HPDE6-E6E7 (cell line): Measurements from ENCODE around the gene BICC1.

Source experiments
- DNase-seq: peaks from one replicate; pipeline ENCODE4 v3.0.0; 2011; ENCODE audit warnings: missing footprints; ENCODE audit errors: extremely low spot score

The BICC1 gene

DNA sequence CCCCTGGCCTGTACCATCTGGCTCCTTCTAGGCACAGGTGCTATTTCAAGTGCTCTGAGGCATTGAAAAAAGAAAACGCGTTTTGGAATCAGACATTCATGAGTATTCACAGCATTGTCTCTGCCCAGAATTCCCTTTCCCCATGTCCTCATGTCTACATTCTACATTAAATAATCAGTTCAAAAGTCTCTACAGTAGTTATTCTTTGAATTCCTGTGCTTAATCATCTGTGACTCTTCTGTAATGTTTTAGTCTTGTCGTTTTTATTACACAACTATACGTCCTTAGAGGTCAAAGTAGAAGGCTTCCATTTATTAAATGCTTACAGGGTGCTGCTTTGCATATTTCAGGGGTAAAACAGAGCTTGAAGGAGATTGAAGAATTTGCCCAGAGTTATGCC is 95.7 kb downstream of the BICC1 start:
- DNase-seq, result no peak

DNA sequence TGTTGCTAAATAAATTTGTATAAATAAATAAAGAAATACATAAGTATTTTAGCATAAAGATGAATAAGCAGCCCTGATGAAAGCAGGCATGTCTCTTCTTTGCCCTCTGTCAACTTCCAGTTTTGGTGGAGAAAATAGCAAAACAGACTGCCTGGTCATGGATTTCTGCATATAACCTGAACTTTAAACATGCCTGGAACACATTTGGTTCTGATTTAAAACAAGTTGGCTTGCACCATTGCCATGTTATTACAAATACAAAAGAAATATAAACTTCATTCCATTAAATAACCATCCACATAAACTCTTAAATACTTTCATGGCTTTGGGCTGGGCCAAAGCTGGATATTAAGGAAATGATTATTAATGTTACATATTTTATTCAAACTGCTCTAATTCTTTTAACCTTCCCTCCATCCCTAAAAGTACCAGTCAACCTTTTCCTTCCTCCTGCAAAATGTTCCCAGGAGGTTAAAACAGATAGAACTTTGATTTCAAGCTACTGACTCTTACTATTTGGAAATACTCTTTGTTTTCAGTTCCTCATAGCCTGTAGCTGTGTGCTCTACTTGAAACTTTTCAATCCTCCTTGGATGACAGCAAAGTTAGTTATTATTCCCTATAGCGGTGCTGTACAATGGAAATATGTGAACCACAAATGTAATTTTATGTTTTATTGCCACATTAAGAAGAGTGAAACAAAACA is 96.3 kb downstream of the BICC1 start:
- no peak for DNase-seq

DNA sequence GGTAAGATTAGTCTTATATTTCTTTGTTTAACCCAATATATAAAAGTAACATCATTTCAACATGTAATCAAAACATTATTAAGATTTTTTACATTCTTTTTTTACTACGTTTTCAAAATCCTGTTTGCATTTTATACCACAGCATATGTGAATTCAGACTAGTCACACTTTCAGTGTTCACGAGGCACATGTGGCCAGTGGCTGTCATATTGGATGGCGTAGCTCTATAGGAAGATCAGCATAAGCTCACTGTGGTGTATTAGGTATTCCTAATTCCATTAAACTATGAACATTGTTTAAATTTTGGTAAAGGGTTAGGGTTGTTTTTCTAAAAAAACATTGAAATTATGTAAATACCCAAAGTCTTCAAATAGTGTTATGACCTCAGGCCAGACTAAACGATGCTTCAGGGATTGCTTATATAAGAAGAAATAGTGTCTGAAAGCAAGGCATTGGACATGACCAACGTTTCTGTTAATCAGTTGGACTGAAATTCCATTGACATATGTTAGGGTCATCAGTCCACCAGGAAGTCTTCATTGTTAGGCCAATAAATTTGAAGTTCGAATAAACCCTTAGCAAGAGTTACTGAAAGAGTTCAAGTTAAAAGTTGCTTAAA is 97.0 kb downstream of the BICC1 start:
- no peak for DNase-seq

DNA sequence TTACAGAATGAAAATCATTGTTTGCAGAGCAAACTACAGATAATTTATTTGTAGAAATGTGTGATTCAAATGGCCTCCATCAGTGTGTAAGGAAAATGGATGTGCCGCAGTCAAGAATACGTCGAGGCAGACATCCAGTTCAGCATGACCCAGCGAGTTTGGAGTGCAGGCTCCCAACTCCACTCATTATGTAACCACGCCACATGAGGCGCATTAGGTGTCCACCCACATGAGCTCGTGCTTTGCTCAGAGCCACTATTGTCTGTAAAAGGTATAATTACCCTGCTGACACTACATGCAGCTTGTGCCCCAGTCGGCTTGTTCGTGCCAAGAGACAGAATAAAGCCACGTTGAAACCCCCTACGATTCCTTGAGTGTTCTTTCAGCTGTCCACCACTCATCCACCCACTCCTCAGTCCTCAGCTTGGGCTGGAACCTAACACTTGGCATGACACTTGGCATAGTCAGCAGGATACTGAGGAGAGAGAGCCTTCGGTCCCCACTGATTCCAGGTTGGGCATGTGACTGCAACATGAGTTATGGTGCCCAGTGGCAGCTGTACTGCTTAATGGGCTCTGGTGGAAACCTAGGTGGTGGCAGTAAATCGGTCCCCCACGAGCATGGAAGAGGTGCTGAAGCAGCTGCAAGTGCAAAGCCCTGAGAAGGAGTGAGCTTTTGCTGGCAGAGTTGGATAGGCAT is 102.7 kb downstream of the BICC1 start:
- DNase-seq, result no peak

DNA sequence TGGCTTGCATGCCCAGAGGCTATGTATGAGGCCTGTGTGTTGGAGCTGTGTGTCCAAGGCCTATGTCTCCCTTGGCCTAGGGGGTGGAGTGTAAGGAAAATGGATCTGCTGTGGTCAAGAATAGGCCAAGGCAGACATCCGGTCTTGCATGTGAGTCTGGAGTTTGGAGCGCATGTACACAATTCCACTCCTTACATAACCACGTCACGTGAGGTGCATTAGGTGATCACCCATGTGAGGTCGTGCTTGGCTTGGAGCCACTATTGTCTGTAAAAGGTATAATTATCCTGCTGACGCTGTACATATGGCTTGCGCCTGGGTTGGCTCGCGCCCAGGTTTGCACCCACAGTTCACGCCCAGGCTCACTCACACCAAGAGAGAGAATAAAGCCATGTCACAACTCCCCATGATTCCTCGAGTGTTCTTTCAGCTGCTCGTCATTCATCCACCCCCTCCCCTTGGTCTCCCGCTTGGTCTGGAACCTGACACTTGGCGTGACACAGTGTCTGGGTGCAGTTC is 105.5 kb downstream of the BICC1 start:
- no peak for DNase-seq

DNA sequence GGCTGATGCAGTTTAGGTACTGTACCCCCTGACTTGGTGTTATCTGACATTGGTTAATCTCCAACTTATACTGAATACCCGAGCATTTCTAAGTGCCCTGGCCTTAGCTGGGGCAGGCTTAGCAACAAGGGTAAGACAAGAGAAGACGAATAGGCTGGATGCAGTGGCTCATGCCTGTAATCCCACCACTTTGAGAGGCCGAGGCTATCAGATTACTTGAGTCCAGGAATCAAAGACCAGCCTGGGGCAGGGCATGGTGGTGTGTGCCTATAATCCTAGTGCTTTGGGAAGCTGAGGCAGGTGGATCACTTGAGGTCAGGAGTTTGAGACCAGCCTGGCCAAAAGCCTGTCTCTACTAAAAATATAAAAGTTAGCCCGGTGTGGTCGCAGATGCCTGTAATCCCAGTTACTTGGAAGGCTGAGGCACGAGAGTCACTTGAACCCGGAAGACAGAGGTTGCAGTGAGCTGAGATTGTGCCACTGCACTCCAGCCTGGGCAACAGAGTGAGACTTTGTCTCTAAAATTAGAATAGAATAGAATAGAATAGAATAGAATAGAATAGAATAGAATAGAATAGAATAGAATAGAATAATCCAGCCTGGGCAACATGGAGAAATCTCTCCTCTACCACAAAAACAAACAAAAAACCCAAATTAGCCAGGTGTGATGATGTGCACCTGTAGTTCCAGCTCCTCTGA is 108.9 kb downstream of the BICC1 start:
- DNase-seq, result no peak

DNA sequence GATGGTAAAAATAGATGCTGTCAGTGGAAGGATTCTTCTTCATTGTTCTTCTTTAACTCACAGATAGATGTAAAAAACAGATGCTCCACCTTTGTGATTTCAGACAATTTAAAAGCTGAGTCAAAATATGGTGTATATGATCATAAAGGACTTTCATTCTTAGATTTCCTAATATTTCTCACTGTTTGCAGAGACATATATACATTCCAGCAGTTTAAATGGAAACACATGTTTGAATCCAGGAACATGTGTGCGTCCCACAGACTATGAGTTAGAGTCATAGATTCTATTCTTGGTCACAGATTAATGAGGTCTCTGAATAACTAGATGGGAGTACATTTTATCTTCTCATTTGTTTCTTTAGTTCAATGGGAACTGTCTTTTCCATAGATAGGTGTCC is 109.6 kb downstream of the BICC1 start:
- DNase-seq, result no peak

DNA sequence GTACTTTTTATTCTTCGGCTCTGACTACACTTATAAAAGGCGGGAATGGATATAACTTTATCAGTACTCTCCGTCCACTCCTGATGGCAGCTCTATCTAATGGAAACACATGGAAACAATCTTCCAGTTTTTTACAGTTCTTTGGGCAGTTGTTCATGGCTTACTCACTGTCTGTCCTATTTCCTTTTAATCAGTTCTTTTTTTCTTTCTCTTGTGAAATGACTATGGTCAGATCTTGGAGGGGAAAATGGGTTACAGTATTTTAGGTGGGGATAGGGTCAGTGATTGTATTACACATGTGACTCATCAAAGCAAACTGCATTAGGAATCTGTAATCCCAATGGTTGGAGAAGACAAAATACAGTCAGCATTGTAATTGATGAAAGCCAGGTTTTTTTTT is 112.4 kb downstream of the BICC1 start:
- DNase-seq, result no peak

DNA sequence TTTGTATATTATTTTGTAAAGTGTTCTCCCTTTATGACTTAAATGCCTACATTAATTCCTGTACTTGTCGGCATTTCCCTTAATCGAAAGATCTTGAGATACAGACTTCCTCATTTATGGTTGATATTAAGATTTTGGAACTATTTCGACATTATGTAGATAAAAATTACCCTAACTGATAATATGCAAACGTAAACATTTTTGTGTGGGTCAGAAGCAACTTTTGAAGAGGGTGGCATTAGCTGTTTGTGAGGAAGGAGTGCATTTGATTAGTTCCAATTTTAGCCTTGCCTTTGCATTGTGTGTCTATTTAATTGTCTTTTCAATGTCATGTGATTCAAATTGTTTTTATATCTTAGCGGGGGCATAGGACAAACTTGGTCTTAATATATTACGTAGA is 114.7 kb downstream of the BICC1 start:
- no peak for DNase-seq

DNA sequence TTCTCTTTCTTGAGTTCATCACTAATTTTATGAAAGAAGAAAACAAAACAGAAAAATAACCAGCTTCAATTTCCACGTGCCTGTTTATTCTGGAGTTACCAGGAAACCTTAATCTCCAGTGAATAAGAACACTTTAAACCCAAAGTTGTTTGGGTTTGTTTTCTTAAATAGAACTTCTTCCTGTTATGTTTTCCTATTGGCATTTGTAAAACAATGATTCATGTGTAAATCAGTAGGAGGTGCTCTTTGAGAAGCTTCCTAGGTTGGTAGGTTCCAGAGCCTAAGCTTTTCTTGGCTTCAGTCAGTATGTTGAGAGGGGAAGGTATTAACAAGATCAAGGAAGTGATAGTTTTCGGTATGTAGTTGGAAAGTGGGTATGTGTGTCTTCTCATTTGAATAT is 119.0 kb downstream of the BICC1 start:
- DNase-seq, result no peak

DNA sequence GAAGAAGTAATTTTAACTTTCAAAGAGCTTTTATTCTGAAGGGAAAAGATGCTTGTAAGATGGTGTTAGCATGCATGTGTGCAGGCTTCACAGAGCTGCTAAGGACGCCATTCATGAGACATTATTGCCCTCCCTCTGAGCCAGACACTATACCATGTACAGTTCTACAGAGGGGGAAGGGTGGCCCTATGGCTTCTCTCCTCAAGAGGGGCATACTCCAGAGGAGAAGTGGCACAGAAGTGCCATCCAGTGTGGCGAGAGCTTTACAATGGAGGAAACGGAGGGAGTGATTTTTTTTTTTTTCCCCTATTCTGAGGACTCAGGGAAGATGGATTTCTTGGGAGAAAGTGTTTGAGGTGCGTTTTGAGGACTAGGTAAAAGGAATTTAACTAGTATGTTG is 119.5 kb downstream of the BICC1 start:
- no peak for DNase-seq

DNA sequence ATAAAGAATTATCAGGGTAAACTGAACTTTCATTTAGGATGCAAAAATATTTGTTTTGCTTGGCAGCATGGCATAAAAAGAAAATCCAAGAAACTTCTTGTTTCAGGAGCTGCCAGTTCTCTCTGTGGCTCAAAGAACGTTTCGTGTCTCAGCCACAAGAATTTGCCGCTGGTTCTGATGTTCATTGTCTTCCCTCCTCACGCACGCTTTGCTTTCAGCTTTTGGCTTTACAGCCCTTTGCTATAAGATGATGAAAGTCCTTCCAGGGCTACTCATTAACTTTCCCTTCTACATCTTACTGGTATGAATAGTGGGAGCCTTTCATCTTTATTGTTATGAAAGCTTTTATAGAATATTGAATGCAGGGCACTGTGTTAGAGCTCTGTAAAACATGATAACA is 124.7 kb downstream of the BICC1 start:
- DNase-seq, result no peak

DNA sequence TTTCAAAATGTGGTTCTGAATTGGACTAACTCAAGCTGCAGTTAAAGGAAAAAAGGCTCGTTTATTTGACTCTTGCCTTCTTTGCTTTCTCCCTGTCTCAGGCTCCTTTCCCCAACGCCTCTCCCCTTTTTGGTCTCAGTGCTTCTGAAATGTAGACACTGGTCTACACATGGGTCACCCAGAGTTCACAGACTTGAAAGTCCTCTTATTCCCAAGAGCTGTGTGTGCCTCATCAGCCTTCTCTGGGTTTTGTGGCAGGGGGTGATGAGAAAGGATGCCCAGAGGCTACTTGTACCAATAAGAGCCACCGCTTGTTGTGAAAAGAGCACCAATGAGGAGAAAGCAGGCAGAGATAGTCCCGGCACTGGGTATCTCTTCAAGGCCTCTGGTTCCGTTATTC is 125.7 kb downstream of the BICC1 start:
- DNase-seq, result no peak

DNA sequence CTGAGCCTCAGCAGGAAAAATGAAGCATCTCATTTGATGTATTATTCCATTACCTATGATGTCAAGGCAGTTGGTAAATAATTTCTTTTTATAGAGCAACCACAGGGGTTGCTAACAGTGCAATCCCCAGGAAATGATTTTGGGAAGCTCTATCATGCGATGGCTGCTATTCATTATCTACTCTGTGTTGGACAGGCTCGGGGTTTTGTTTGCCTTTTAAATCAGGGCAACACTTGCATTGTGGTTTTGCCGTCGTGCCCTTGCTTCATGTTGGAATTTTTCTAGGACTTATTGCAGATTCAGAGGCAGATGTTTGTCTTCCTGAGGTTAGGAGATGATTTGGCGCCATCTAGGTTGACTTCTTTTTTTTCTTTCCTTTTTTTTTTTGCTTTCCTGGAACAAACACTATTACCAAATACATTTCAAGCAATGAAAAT is 128.4 kb downstream of the BICC1 start:
- no peak for DNase-seq

DNA sequence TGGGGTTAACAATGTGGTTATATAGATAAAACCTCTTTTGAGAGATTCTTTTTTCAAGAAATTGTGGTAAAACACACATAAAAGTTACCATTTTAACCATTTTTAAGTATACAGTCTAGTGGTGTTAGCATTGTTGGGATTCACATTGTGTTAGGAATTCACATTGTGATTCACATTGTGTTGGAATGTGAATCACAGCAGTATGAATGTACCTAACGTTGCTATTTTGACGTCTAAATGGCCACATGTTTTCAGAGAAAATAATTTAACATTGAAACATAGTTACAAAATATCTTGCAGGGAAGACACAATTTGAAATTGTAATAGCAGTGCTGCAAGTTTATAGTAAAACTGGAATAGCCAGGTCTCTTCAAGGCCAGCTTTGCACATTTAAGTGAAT is 129.0 kb downstream of the BICC1 start:
- no peak for DNase-seq

DNA sequence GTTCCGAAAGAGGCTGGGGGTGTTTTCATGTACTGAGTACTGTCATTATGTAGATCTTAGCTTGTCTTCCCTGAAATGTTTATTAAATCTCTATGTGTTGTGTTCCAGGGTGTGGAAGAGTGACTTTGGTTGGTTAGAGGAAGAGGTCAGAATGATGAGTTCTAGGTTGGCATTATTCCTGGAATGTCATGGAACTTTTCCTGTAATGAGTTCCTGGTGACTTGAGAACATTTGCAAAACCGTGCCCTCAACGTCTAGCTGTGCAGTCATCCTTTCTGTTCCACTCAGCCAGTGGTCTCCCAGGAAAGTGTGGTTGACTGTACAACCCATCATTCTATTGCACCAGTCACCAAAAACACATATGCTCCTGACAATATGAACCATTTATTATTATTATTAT is 129.6 kb downstream of the BICC1 start:
- no peak for DNase-seq

DNA sequence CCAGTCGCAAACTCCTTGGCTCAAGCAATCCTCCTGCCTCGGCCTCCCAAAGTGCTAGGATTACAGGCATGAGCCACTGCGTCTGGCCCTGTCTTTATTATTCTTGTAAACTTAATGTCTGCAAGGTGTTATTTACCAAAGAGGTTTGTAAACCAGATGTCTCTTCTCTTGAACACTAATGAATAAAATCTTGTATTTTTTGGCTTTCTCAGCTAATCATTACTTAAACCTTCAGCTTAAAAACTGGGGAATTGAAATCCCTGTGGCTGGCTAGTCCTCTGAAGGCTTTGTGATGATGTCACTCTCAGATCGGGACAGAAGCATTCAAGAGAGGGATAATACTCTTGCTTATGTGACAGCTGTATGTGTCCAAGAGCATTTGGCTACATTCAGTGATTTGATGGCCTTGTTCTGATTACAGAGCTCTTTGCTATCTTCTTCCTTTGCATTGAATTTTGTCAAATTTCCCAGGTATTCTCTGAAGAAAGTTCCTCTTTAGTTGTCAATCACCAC is 130.3 kb downstream of the BICC1 start:
- DNase-seq, result no peak

DNA sequence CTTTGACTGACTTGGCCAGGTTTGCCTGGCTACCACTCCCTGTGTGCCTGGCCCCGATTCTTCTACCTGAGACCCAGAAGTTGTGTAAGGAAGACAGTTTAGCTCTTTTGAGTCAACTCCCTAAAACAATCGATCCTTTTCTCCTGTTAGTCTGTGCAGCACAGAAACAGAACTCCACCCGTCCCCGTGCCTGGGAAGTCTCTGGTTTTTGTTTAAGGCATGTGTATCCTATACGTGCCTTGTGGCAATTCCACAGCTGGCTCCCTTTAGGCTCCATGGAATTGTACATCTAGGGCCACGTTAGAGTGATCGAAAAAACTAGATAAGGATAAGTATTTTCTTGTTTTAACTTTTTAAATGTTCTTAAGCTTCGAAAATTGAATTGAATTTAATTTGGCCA is 131.6 kb downstream of the BICC1 start:
- no peak for DNase-seq

DNA sequence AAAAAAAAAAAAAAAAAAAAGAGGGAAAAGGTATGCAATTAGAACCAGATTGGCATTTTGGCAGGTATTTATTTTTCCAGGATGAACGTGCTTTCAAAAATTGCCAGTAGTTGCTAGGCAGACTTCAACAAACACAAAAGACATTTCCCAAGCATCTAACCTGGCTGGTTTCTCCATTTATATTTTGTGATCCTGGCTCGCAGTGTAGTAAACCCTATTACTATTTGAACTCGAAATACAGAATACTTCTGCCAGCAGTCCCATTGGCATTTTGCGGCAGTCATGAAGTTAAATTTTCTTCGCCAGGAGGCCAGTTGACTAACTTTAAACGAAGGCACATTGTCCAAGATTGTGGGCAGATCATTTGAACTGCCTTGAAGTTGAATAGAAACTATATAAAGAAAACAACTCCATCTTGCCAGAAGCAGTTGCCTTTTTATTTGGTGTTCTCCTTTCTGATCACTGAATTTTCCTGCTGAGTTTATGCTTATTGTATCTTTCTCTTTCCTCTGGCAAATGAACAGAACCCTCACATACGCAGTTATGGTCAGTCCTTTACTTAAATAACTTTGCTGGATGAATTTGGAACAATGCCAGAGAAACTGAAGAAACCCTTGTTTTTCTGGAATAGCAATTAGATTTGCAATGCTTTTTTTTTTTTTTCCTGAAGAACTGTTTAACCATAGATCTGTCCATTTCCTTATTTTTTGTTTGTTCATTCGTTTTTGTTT is 132.9 kb downstream of the BICC1 start:
- DNase-seq, result no peak

DNA sequence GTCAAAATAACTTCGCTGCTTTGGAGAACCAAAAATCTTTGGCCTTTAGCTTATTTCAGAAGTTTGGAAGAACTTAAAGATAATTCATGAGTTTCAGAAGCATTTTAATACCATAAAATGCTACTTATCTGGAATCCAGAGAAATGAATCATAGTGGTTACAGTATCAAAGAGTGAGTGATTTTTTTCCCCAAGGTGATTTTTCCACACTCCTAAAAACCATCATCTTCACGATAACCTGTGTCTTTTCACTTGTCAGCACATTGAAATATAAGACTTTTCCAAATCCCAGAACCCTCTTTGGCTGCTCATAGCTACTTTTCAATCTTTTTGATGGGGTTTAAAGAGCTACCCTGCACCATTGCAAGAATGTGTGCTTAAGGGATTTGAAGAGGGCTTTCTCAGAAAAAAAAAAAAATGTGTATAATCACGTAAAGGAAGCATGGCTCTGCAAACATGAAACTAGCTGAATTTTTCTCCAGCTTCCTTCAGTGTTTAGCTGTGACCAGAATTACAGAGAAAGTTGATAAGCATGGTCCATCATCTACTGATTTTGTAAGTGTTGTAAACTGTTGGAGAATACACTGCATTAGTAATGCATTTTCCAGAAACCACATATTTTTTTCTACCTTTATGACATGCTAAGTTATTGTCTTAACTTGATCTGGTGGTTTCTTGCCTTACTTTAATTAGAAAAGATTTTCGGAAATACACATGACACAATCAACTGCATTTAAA is 134.9 kb downstream of the BICC1 start:
- DNase-seq, result no peak

DNA sequence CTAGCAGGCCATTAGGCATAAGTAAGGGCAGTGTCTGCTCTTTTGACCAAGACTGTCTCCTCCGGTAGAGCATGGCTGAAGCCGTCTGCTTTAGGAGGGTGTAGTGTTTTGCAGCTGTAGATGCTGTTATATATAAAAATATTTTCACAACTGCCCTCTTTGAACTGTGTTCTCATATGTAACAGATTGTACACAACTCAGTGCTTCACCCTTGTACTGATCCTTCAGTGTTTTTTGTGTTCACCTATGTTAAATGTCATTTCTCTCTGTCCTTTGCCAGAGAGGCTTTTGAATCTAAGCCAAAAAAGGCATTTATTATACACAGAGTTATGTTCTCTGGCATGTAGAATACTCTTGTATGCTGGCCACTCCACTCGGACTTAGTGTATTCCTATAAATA is 135.5 kb downstream of the BICC1 start:
- DNase-seq, result no peak
